ENCODE results near the gene TLL1.

The TLL1 gene

DNA sequence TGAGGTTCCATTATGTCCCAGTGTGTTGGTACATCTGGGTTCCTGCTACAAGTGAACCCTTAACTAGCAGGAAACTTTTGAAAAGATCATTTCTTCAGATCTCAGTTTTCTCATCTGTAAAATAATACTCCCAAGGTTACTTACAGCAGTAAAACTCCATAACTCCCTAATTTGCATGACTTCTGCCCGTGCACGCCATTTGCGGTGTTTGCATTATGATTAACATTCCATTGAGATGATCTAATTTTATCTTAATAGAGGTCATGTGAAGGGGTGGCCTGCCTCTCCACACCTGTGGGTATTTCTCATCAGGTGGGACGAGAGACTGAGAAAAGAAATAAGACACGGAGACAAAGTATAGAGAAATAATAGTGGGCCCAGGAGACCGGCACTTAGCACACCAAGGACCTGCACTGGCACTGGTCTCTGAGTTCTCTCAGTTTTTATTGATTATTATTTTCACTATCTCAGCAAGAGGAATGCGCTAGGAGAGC is 219.8 kb downstream of the TLL1 start:
- H3K27me3 Mint-ChIP-seq, result no peaks in the 10 kb centered on the region
- H3K4me1 Mint-ChIP-seq, result no peaks in the 10 kb centered on the region
- no peak overlapping the region for H3K4me3 Mint-ChIP-seq
- H3K36me3 Mint-ChIP-seq, result no peaks in the 10 kb centered on the region
- H3K9me3 Mint-ChIP-seq, result no peaks in the 10 kb centered on the region
- no peak overlapping the region for H3K27ac Mint-ChIP-seq

DNA sequence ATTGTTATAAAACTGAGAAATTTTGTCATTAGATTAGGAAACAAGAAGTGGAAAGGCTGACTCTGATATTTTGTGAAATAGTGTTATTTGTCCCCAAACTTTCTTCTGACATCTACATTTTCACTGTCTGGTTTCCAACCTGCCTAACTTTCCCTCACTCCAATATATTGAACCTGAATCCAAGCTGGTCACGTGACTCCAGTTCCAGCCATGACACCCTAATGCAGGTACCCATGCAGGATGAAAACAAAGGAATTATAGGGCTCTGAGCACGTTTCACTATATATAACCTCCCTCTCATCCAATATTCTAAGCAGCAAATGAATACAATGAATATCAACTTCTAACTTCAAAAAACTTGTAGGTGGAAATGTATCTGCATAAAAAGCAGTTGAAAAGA is 231.6 kb downstream of the TLL1 start:
- Mint-ChIP-seq H3K27ac (no peak overlapping the region), H3K4me1 (no peaks in the 10 kb centered on the region), H3K4me3 (no peak overlapping the region), H3K9me3 (peaks cover 11% of the 10 kb centered on the region), H3K36me3 (no peaks in the 10 kb centered on the region), H3K27me3 (peaks cover 1% of the 10 kb centered on the region)

DNA sequence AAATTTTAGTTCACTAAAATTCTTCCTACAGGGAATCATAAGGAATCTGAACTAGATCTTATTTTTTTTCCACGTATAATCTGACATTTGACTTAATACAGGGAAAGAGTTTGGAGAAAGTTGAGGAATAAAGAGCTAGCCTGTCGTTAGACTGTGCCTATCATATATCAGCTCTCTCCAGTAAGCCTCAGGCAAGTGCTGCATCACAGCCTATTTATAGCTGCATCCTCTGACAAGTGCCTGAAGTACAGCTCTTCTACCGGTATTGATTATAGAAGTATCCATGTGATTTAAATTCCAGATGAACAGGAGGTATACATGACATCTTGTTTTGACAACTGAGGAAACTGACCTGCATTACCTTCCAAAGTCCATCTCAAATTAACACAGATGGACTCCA is 248.9 kb downstream of the TLL1 start:
- Mint-ChIP-seq H3K9me3 (no peaks in the 10 kb centered on the region), H3K36me3 (no peaks in the 10 kb centered on the region), H3K4me3 (no peak overlapping the region), H3K27me3 (no peaks in the 10 kb centered on the region), H3K4me1 (no peaks in the 10 kb centered on the region), H3K27ac (no peak overlapping the region)

DNA sequence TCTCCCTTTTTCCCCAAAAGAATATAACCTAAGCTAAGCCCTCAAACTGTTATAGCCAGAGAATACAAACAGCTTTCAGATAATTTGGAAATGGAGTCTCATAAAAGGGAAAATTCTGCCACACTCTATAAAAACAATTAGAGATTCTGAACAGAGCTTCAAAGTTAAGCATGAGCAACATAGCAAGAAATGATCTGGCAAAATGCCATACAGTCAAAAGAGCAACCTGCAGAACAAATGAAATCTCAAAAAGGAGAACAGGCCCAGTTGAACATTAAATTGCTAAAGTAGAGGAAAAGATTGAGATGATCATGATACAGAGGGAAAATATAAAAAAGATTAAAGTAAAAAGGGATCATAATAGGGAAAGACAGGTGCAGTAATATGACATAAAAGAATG is 250.5 kb downstream of the TLL1 start:
- H3K27me3 Mint-ChIP-seq, result no peaks in the 10 kb centered on the region
- H3K4me1 Mint-ChIP-seq, result no peaks in the 10 kb centered on the region
- H3K36me3 Mint-ChIP-seq, result no peaks in the 10 kb centered on the region
- H3K4me3 Mint-ChIP-seq, result no peak overlapping the region
- no peaks in the 10 kb centered on the region for H3K9me3 Mint-ChIP-seq
- no peak overlapping the region for H3K27ac Mint-ChIP-seq

DNA sequence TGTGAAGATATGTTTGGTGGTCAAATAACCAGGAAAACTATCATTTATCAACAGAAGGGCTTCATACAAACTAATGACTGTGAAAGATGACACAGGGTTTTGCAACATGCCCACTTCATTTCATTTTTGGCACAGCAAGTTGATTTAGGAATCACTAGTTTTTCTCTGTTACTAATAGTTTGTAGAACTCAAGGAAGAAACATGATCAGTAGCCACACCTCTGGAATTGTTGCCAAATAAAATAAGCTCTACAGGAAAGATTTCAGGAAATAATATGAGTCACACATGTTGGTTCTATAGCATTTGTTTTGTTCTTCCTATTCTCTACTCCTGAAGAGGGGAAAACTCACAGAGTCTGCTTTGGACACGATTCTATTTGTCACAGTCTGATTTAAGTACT is 255.4 kb downstream of the TLL1 start:
- Mint-ChIP-seq H3K36me3 (no peaks in the 10 kb centered on the region), H3K27me3 (no peaks in the 10 kb centered on the region), H3K27ac (no peak overlapping the region), H3K4me1 (no peaks in the 10 kb centered on the region), H3K4me3 (no peak overlapping the region), H3K9me3 (no peaks in the 10 kb centered on the region)

DNA sequence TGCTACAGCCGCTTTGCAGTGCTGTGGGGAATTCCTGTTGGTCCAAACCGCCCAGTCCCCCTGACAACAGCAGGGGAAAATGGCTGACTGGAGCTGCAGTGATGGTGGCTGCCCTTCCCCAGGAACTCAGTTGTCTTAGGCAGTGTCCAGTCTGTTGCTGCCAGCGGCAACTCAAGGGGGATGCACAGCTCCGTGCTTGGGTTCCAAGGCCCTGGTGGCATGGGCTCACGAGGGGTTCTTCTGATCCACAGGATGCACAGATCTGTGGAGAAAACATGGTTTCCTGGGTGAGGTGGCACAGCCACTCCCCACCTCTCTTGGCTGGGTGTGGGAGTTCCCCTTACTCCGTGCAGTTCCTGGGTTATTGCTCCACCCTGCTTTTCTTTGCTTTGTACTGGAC is 261.2 kb downstream of the TLL1 start:
- Mint-ChIP-seq H3K4me3 (no peak overlapping the region), H3K9me3 (peaks cover 4% of the 10 kb centered on the region), H3K4me1 (no peaks in the 10 kb centered on the region), H3K27me3 (no peaks in the 10 kb centered on the region), H3K27ac (no peak overlapping the region), H3K36me3 (no peaks in the 10 kb centered on the region)

DNA sequence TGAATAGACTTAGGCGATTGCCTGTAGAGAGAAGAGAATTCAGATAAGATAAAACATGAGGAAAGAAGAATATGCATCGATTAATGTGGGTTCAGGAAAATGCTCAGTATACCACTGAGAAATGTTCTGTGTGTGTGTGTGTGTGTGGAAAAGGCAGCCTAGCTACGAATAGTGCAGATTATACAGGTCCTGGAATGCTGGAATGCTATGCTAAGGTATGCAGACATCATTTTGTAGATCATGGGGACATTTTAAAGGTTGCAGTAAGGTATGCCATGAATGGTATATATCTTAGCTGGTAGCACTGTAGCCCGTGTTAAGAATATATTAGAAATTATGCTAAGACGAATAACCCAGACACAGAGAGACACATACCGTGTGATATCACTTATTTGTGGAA is 267.9 kb downstream of the TLL1 start:
- no peak overlapping the region for H3K27ac Mint-ChIP-seq
- no peaks in the 10 kb centered on the region for H3K9me3 Mint-ChIP-seq
- H3K4me1 Mint-ChIP-seq, result no peaks in the 10 kb centered on the region
- H3K4me3 Mint-ChIP-seq, result no peak overlapping the region
- H3K27me3 Mint-ChIP-seq, result no peaks in the 10 kb centered on the region
- H3K36me3 Mint-ChIP-seq, result no peaks in the 10 kb centered on the region

DNA sequence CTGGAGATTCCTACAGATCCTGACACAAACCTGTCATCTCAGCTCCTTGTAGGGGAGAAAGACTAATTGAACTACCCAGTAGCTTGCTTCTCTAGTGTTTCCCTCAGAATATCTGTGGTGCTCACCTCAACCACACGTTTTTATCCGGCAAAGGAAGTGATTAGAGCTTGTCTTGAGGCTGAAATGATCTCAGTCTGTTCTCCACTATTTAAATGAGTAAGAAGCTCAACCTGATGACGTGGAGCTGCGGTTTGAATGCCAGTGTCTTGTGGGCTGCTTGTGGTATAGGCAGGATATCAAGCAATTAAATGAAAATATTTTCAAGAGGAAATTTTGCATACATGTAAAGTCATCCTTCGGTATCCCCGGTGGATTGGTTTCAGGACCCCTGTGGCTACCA is 270.2 kb downstream of the TLL1 start:
- Mint-ChIP-seq H3K4me3 (no peak overlapping the region), H3K9me3 (no peaks in the 10 kb centered on the region), H3K27ac (no peak overlapping the region), H3K4me1 (no peaks in the 10 kb centered on the region), H3K36me3 (no peaks in the 10 kb centered on the region), H3K27me3 (no peaks in the 10 kb centered on the region)

DNA sequence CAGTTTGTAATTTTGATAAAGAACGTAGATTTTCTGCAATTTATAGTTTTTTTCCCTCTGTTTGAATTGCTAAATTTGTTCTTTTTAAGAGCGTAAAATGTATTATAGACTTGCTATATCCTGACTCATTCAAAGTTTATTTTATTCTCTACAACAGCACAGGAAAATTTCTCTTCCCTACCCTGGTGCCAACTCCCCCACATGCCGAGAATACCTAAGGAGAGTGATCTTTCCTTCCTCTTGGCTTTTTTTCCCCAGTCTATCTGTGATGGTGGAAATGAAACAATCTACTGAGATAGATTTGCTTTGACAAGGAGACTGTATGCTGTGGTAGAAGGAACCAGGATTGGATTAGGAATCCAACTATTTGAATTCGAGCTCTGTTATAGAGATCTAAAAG is 271.6 kb downstream of the TLL1 start:
- H3K9me3 Mint-ChIP-seq, result no peaks in the 10 kb centered on the region
- H3K36me3 Mint-ChIP-seq, result no peaks in the 10 kb centered on the region
- H3K27ac Mint-ChIP-seq, result no peak overlapping the region
- H3K27me3 Mint-ChIP-seq, result peaks cover 2% of the 10 kb centered on the region
- no peaks in the 10 kb centered on the region for H3K4me1 Mint-ChIP-seq
- H3K4me3 Mint-ChIP-seq, result no peak overlapping the region

DNA sequence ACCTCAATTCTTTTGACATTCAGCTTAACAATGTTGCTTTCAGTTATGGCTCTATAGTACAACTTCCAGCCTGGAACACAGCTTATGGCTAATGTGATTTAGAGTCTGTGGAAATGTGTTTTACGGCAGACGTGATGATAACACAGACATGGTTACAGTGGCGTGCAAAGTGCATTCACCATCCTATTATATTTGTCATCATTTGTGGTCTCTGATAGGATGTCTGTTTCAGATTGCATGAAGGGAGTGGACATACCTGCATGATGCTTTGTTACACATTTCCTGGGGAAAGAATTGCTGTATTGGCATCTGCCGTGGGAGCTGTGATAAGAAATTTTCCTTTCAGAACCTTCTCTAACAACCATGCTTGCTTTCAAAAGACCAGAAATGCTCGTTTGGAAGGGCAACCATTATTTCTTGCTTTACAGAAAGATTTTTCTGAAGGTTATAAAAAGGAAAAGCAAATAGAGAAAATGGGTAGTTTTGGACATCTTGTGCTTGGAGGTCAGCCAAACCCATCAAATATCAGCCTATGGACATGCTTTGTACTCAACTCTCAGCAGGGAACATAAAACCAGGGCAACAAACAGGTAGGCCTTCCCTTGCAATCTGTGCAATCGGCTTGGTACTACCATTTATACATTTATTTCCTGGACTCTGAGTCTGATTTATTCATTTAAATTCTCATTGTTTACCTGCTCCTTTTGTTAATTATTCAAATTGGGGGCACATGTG is 273.9 kb downstream of the TLL1 start:
- no peak overlapping the region for H3K4me3 Mint-ChIP-seq
- H3K9me3 Mint-ChIP-seq, result no peaks in the 10 kb centered on the region
- H3K4me1 Mint-ChIP-seq, result no peaks in the 10 kb centered on the region
- no peak overlapping the region for H3K27ac Mint-ChIP-seq
- no peaks in the 10 kb centered on the region for H3K36me3 Mint-ChIP-seq
- H3K27me3 Mint-ChIP-seq, result peaks cover 2% of the 10 kb centered on the region
